ENCODE data around the gene HLA-DMA. TPM values are rescaled to one million over a fixed set of nuclear protein-coding genes. Genes with fewer than 3 reads are reported as not detected.

Gene HLA-DMA
- polyA plus RNA-seq (2013, experiment 1 of 2; ENCODE audit: insufficient read length): 2.1 TPM
- polyA plus RNA-seq (2013, experiment 2 of 2; ENCODE audit: insufficient read length): 2.3 TPM

DNA sequence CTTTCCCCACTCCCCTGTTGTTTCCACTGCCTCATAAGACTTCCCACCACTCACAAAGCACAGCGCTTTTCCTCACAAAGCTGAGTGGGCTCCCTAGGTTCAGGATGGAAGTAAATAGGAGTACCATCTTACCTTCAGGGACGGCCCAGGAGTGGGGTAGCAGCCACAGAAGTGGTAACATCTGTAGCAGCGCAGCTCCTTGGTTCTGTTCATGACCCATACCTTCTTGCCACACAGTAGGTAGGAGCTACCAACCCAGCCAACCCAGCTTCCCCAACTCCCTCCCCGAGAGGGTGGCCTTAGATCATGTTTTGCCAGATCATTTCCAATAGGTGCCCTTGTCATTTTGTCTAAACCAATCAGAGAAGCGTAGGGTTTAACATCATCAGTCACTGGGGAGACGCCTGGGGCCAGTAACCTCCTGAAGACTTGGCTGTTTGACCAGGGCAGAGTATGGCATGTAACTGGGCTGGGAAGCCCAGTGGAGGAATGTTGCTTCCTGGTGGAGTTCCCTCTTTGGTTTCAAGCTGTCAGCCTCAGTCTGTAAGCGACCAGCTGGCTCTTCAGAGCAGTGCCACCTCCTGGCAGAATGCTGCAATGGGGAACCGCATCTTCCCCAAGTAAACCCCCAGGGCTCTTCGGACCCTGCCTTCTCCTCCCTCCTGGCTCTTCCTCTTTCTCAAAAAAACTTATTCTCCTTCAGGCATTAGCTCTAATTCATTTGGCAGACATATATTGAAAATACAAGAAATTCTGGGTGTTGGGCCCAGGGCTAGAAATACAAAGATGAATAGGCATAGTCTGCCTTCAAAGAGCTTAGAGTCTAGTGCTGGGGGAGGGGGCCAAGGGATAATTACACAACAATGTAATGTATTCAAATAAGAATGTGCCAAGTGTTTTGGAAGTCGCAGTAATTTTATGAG, at the start of gene HLA-DMA:
HLA-DMA (minus strand) TSS at position 281 of the 923 bp plus-strand sequence; CDS start at position 220, 61 bp downstream.
- DNase-seq: peak; percentile 87

DNA sequence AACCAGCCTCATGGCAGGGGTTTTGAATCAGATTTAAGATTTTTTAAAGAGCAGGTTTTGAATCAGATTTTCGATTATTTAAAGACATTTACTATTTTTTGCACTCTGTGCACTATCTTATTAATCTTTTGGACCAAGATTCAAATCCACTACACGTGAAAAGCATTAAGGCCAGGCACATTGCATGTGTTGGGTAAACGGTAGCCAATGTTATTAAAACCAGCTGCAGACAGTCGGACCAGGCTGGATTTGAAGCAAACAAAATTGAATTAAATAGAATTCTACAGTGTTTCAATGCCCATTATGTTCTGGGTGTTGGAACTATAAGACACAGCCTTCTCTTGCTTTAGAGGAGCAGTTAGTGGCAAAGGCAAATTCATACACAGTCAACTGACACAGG, 48.8 kb upstream of the HLA-DMA start:
- DNase-seq: no peak

DNA sequence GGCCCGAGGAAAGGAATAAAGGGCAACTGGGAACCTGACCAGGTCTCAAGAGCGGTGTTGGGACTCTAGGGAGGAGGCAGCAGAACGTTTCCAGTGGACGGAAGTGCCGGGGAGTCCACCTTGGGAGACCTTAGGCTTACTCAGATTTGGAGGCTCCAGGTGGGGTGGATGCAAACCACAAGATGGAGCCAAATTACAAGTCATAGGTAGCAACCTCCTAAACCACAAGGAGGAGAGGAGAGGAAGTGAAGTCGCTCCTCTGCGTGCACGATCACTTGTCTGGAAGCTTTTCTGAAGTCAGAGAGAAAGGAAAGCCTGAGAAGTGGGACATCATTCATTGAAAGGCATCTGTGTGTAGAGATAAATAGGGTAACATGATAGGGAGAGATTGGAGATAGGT, 47.2 kb upstream of the HLA-DMA start:
- DNase-seq: no peak

DNA sequence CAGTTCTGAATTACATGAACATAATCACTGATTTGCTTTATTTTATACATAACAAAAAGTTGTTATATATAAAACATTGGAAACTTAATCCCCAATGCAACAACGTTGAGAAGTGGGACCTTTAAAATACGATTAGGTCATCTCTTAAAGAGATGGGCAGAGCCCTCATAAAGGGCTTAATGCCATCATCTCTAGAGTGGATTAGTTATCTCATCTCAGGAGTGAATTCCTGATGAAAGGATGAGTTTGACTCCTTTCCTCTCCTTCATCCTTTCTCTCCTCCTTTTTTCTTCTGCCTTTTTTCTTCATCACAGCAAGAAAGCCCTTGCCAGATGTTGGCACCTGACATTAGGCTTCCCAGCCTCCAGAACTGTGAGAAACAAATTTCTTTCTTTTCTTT, 42.6 kb upstream of the HLA-DMA start:
- no peak for DNase-seq

DNA sequence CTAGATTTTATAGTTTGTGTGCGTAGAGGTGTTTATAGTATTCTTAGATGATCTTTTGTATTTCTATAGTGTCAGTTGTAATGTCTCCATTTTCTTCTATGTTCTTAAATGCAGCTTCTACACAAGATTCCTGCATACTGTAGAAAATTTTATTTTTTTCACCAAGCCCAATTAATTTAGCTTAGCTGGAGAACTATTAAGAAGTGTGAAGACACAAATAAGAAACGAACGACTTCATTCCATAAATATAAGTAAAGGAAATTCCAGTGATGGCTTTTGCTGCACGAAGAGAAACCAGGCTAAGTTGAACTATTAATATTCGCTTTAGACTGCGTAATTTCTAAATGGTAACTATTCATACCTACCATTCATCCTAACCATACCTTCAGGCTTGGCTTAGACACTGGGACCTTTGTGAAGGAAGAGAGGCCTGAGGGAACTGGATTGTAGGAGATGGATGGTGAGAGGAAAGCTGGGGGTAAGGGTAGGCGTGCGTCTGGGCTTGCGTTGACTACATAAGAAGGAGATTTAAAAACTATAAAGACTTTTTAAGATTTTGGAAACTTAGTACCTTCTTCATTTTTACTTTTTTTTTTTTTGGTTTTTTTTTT, 40.6 kb upstream of the HLA-DMA start:
- DNase-seq: no peak

DNA sequence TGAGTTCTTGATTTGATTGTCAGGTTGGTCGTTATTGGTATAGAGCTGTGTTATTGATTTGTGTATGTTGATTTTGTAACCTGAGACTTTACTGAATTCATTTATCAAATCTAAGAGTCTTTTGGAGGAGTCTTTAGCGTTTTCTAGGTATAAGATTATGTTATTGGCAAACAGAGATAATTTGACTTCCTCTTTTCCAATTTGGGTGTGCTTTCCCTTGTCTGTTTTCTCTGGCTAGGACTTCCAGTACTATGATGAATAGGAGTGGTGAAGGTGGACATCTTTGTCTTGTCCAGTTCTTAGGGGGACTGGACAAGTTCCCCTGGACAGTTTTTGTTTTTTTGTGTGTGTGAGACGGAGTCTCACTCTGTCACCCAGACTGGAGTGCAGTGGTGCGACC, 39.1 kb upstream of the HLA-DMA start:
- DNase-seq: no peak

DNA sequence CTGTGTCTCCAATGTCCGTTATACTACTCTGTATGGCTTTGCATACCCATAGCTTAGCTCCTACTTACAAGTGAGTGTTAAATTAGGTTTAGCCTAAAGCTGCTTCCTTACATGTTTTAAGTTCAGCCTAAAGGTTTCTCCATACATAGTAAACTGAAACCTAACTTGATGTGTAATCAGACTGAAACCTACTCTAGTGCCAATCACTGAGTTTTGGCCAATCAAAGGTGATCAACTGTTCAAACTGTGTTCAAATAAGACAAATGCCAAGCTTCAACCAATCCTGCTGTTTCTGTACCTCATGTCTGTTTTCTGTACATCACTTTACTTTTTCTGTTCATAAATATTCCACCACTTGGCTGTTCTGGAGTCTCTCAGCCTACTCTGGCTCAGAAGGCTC, 36.5 kb upstream of the HLA-DMA start:
- no peak for DNase-seq

DNA sequence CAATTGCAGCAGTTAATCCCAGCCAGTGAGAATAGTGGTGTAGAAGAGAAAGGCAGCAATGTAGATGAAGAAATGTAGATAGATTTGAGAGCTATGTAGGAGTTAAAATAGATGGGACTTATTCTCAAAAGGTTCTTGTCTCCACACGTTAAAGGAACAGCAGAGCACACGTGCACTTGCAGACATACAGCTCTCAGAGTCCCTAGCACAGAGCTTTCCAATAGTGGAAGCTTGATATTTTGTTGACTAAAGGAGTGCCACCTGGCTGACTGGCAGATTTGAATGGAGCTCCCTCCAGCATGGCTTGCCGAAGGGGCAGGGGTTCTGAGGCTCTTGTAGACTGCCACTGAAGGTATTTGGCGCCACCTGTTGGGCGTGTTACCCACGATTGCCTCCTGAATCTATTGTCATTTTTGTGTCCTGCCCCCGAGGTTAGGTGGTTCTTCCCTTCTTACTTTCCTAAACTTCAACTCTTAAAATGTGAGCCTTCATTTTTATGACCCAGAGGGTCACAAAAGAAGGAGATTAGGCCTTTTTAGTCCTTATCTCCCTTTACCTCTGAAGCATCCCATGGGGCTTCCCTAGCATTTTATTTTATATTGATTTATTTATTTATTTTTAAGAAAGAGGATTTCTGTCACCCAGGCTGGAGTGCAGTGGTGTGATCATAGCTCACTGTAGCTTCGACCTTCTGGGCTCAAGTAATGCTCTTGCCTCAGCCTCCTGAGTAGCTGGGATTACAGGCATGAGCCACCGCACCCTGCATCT, 31.9 kb upstream of the HLA-DMA start:
- peak; percentile 78 for DNase-seq

DNA sequence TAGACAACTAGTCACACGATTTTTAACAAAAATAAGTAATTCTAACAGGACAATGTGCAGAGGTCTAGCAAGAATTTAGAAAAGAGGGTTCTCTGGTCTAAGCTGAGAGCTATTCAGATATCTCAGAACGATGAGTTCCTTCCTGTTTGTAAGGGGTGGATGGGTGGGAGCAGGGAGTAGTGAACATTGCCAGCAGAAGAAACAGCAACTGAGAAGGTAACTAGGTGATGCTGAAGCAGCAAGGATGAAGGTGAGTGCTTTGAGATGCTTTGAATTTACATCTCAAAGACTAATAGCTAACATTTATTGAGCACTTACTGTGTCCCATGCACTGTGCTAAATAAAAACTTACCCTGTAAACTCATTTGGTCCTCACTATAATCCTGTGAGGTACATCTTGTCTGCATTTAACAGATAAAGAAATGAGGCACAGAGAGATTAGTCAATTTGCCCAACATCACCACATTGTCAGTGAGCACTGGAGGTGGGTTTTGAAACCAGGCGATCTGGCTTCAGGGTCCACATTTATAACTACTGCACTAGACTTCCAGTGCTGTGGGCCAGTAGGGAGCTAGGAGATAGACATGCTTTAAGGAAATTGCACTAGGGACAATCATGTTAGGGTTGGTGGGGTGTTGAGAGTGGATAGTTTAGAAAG, 31.2 kb upstream of the HLA-DMA start:
- no peak for DNase-seq

DNA sequence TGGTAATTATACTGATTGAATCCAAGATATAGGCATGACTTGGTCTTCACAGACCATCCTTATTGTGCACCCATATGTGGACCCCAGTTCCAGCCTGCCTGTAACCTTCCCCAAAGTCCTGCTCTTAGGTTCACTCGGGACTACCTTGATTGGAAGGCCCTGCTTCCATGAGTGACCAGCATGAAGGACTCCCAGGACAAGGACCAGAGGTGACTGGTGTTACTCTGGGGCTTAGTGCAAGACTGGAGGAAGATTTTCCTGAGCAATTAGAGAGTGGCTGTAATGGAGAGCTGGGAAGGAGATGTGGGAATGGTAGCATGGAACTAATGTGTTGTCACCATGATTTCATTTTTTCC, 30.6 kb upstream of the HLA-DMA start:
- no peak for DNase-seq

DNA sequence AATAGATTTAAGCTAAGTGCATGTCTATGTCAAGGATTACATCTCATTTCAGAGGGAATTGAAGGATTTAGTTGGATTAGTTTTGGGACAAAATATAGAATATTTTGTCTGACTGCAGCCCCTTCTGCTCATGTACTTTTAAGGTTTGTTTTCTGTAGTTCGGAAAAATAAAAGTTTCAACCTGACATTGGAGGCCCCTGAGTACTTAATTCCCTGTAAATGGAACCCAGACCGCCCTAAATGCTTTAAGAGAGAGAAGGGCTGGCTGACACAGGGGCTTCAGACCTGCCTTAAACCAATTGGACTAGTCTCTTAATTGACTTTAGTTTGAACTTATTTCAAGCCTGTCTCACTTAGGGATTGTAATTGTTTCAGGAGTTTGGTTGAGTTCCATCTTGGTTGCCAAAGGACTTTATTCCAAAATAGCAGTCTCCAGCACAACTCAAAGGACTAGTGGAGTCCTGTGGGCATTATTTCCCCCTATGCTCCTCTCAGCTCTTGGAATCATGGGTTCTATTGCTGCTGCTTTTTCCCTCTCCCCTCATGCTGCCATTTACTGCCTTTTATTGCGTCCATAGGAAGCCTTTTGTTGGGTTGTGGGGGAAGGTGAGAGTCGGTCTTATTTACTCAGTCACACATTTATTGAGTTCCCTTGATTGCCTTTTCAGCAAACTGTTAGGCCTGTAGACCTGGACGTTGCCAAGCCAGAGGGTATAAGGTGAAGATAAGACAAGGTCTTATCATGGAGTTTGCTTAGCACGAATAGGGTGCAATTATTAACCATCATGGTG, 30.0 kb upstream of the HLA-DMA start:
- DNase-seq: no peak

DNA sequence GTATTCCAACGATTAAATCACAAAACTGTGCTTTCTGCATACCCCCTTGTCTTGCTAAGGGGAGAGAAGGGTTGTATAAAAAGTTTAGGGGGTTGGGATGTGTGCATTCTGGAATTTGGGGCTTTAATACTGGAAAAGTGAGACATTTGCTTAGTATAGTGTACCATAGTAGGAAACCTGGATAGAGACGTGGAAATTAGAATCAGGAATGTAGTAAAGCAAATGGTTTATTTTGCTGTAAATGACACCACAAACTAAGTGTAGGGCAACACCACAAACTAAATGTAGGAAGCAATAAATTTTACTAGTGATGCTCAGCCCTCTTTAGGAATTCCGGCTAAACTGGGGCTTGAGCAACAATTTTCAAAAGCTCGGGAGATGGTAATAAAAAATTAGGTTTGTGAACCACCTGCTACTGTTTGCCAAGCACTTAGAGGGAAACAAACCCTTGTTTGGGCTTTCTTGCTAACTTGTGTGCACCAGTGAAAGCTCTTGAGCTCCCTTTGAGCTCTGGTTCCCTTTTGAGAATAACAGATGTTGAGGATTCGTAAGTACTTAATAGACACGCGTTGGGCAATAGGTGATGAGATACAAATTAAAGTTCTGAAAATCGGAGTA, 29.3 kb upstream of the HLA-DMA start:
- peak; percentile 18 for DNase-seq

DNA sequence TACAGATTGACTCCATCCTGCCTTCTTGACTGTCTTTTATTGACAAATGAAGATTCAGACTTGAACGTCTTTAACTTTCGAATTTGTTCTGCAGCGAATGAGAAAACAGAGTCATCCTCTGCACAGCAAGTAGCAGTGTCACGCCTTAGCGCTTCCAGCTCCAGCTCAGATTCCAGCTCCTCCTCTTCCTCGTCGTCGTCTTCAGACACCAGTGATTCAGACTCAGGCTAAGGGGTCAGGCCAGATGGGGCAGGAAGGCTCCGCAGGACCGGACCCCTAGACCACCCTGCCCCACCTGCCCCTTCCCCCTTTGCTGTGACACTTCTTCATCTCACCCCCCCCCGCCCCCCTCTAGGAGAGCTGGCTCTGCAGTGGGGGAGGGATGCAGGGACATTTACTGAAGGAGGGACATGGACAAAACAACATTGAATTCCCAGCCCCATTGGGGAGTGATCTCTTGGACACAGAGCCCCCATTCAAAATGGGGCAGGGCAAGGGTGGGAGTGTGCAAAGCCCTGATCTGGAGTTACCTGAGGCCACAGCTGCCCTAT, 27.7 kb upstream of the HLA-DMA start:
- DNase-seq: no peak

DNA sequence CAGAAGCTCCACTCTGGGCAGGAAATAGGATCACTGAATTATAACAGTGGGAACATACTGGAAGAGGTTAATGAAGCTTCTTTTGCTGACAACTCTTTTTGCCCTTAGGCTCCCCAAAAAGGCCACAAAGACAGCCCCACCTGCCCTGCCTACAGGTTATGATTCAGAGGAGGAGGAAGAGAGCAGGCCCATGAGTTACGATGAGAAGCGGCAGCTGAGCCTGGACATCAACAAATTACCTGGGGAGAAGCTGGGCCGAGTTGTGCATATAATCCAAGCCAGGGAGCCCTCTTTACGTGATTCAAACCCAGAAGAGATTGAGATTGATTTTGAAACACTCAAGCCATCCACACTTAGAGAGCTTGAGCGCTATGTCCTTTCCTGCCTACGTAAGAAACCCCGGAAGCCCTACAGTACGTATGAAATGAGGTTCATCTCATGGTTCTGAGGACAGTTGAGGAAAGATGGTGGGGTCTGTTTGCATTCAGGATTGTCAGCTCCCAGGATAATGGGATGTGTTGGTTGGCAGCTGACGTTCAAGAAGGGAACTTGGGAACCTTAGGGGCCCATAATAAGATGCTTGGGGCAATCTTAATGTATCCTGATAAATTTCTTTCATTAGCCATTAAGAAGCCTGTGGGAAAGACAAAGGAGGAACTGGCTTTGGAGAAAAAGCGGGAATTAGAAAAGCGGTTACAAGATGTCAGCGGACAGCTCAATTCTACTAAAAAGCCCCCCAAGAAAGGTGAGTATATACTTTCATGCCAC, 27.0 kb upstream of the HLA-DMA start:
- no peak for DNase-seq

DNA sequence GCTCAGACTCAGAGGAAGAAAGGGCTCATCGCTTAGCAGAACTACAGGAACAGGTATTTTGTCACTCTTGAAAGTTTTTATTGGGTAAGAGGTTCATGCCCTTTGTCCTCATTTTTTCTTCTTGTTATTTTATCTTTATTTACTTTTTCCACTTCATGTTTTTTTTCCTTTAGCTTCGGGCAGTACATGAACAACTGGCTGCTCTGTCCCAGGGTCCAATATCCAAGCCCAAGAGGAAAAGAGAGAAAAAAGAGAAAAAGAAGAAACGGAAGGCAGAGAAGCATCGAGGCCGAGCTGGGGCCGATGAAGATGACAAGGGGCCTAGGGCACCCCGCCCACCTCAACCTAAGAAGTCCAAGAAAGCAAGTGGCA, 25.0 kb upstream of the HLA-DMA start:
- DNase-seq: no peak

DNA sequence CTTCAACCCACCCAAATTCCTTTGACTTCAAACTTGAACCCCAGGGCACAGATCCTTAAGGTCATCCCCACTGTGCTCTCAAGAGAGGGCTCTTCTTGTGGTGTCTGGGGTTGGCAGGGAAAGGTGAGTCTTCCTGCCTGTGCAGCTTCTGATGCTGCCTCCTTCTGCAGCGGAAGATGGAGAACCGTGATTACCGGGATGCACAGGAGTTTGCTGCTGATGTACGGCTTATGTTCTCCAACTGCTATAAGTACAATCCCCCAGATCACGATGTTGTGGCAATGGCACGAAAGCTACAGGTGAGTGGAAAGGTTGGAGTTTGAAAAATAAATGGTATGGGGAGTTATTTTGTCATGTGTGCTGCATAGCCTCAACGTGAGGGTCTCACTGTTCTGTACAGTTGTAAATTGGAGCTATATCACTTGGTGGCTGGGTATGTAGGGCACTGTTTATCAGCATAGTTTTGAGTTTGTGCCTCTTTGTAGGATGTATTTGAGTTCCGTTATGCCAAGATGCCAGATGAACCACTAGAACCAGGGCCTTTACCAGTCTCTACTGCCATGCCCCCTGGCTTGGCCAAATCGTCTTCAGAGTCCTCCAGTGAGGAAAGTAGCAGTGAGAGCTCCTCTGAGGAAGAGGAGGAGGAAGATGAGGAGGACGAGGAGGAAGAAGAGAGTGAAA, 24.5 kb upstream of the HLA-DMA start:
- no peak for DNase-seq

DNA sequence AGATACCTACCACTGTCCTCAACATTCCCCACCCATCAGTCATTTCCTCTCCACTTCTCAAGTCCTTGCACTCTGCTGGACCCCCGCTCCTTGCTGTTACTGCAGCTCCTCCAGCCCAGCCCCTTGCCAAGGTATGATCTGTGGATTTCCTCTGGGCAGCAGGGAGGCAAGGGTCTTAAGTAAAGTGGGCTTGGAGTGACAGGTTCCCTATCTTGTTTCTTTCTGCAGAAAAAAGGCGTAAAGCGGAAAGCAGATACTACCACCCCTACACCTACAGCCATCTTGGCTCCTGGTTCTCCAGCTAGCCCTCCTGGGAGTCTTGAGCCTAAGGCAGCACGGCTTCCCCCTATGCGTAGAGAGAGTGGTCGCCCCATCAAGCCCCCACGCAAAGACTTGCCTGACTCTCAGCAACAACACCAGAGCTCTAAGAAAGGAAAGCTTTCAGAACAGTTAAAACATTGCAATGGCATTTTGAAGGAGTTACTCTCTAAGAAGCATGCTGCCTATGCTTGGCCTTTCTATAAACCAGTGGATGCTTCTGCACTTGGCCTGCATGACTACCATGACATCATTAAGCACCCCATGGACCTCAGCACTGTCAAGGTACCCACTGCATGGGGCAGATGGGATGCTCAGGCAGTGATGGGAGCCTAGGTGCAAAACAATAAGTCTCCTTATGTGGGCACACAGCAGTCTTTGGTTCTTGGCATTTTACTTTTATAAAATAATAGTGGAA, 23.6 kb upstream of the HLA-DMA start:
- no peak for DNase-seq

DNA sequence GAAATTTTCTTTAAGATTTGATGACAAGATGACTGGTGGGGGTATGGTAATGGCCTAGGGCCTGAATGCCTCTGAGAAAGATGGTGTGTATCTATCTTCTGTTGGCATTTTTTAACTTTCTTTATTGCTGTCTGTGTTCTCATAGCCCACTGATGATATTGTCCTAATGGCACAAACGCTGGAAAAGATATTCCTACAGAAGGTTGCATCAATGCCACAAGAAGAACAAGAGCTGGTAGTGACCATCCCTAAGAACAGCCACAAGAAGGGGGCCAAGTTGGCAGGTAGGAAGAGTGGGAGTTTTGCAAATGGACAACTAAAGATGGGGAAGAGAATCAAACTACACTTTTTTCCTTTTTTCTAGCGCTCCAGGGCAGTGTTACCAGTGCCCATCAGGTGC, 23.0 kb upstream of the HLA-DMA start:
- no peak for DNase-seq

Measured in fibroblast of skin of abdomen (primary cell).